GM12872 (cell line): ENCODE measurements around the gene TOP3A.

Experiments
- TF ChIP-seq, protein P1 (sequence below): IDR thresholded peaks from 3 replicates; pipeline ENCODE4 v1.5.1; 2011; ENCODE audit warnings: low read depth, mild to moderate bottlenecking, low read length, moderate library complexity; ENCODE audit not compliant: insufficient read depth

The TOP3A gene

DNA sequence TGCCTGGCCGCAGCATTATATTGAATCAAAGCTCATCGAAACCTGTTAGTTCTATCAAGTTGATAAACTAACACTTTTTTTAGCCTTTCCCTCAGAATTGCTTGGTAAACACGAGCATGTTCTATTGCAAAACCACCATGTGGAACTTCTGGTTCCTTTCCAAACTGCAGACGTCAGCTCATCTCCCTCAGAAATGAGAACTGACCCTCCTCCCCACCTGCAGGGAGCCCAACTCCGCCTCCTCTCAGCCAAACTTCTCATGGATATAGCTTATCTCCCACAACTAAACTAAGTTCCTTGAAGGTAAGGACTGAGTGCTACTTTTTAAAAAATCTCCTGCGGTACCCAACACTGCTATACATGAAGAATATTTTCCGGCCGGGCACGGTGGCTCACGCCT is 41.8 kb upstream of the TOP3A start:
- TF ChIP-seq, protein P1, sequence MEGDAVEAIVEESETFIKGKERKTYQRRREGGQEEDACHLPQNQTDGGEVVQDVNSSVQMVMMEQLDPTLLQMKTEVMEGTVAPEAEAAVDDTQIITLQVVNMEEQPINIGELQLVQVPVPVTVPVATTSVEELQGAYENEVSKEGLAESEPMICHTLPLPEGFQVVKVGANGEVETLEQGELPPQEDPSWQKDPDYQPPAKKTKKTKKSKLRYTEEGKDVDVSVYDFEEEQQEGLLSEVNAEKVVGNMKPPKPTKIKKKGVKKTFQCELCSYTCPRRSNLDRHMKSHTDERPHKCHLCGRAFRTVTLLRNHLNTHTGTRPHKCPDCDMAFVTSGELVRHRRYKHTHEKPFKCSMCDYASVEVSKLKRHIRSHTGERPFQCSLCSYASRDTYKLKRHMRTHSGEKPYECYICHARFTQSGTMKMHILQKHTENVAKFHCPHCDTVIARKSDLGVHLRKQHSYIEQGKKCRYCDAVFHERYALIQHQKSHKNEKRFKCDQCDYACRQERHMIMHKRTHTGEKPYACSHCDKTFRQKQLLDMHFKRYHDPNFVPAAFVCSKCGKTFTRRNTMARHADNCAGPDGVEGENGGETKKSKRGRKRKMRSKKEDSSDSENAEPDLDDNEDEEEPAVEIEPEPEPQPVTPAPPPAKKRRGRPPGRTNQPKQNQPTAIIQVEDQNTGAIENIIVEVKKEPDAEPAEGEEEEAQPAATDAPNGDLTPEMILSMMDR, result no peak

DNA sequence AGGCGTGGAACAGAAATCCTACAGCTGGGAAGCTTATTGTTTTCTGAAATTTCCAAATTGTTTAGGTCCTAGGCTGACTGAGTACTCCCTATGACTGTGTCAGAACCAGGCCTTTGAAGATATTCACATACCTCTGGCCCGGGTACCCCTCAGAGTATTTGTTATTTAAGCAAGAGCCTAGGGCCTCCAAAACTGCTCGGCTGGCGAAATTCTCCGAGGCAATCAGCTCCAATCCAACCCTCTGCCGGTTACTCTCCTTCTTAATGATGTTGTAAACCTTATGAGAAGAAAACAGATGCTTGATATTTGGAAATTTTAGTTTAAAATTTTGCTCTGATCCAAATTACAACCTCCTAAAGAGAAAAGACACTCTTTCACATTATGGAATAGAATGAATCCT is 38.7 kb upstream of the TOP3A start:
- TF ChIP-seq, protein P1, result no peak

DNA sequence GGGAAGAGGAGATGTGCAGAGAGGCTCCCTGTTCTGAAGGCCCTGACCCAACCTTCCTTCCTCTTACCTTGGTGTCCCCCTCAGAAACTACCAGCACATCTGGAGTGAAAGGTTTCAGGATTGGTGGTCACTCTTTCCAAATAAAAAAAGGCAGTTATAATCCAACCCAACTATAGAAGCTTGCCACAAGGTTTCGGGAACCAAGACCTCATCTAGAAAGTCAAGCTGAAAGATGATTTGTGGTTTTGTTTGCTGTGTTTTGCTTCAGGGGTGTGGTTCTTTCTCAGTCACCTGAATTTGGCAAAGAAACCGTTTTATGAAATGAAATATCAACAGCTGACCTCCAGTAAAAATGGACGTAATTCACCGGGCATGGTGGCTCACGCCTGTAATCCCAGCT is 29.2 kb upstream of the TOP3A start:
- TF ChIP-seq, protein P1, result no peak

DNA sequence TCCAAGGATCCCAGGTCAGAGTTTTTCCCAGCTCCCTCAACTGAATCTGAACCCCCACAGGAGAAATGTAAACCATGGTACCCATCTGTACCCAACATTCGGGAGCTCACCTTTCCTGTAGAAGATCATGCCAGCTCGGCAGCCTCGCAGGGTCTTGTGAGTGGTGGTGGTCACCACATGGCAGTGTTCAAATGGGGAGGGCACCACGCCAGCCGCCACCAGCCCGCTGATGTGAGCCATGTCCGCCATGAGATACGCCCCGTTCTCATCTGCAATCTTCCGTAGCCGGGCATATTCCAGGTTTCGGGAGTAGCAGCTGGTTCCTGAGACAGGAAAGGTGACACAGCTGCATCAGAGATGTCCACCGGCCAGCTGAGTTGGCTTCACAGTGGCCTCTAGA is 25.1 kb upstream of the TOP3A start:
- TF ChIP-seq, protein P1, result no peak

DNA sequence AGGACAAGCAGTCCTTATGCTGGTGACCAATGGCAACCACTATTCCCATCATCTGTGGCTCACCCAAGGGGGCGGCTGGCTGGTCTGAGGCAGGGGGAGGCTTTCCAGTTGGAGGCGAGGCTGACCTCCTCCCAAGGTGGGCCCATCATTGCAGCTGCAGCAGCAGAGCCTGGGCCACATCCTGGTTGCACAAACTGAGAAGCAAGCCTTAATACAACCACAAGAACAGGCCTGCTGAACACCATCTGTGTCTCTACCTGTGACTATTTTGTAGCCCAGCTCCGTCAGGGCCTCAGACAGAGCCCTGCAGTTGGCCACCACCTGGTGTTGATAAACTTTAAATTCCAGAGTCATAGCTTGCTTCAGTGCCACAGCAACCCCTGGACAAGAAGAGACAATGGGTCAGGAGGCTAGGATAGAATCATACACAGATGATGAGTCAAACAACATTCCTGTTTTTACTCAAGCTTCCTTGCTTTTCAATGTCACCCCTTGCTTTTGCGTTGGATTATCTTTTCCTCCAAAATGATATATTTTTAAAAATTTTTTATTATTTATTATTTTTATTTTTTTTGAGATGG is 18.2 kb upstream of the TOP3A start:
- TF ChIP-seq, protein P1, result no peak

DNA sequence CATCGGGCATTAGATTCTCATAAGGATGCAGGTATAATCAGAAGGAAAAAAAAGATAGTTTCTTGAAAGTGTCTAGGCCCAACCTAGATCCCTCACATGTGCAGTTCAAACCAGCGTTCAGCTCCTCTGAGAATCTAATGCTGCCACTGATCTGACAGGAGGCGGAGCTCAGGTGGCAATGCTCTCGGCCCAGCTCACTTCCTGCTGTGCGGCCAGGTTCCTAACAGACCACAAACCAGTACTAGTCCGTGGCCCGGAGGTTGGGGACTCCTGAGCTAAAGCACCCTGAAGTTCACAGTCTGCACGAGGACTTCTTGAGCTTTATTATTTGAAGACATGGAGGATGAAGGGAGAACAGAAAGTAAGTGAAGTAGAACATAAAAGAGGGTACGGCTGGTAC is 17.1 kb upstream of the TOP3A start:
- TF ChIP-seq, protein P1, result no peak

DNA sequence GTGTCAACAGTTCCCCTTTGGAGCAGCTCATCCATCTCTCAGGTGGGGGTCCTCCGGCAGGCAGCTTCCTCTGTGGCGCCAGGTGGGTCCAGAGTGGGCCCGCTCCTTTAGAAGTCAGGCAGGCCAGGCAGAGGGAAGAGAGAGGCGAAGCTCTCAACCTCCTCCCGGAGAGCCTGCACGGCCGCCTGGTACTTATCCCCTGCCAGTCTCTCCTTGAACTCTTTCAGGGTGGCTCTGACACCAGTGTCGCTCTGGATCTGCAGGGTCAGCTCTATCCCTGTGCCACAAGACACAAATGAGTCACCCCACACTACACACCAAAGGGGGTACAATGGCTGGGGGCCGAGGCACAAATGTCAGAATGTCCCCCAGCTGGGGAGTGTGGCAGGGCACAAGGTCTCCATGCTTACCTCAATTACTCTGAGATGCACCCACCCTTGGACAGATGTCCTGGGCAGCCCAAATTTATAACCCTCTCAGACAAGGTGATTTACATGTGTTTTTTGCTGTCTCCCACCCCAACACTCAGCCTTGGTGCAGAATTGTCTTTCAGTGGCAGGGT is 13.9 kb upstream of the TOP3A start:
- TF ChIP-seq, protein P1, result no peak

DNA sequence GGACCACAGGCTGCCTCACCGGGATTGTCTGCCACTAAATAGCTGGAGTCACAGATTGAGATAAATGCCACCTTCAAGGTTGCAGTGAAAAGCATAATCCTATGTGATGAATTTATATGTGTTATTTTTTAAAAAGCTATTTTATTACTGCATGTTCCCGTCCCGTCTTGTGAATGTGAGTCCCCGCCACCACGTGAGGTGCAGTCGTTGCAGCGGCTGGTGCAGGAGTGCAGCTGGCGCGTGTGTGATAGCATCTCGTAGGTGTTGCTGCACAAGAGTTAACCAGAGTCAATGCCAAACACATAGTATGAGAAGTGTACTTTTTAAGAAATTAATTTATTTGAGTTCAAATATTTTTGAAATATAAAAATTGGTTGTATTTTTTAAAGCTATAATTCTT is 12.8 kb upstream of the TOP3A start:
- TF ChIP-seq, protein P1, result no peak
